22Rv1 (cell line): Measurements from ENCODE around the gene HLCS.

Source experiments
- CTCF ChIP-seq: fragments of 450-650 bp; IDR thresholded peaks from 2 replicates; pipeline ENCODE4 v1.5.1; 2017; ENCODE audit warnings: mild to moderate bottlenecking
- ZFX ChIP-seq: fragments of 450-650 bp; IDR thresholded peaks from 2 replicates; pipeline ENCODE4 v1.6.1; 2017; ENCODE audit warnings: antibody characterized with exemption, borderline replicate concordance

- TF ChIP-seq CTCF = no peak
- TF ChIP-seq ZFX = no peak
Observed at GRCh38 chr21:36706482-36706852, 260.0 kb downstream of the HLCS start.
